OCI-LY1 (cell line): ENCODE data around the gene PEX5L.
A peak's percentile ranks its signal among the peaks of the same experiment; 100 is the strongest.

Source experiments
- H2AFZ ChIP-seq: fragments of 200-600 bp; sonication (generic), shearing (Covaris generic); 2 replicates; pipeline ENCODE4 v1.6.0; 2014; ENCODE audit warnings: antibody characterized with exemption, mild to moderate bottlenecking, low read length
- H3F3A ChIP-seq: fragments of 200-600 bp; sonication (generic), shearing (Covaris generic); 2 replicates; pipeline ENCODE4 v1.6.0; 2014; ENCODE audit warnings: mild to moderate bottlenecking, antibody characterized with exemption, low read length, moderate library complexity; ENCODE audit not compliant: insufficient read depth
- H3K27ac ChIP-seq: fragments of 200-600 bp; sonication (generic); 2 replicates; pipeline ENCODE4 v1.5.1; 2014; ENCODE audit warnings: low read length, mixed run types, mild to moderate bottlenecking, low read depth; ENCODE audit not compliant: poor library complexity, severe bottlenecking
- H3K27me3 ChIP-seq: fragments of 200-600 bp; sonication (generic); 2 replicates; pipeline ENCODE4 v1.6.0; 2014; ENCODE audit warnings: antibody characterized with exemption, mild to moderate bottlenecking, low read length, moderate library complexity; ENCODE audit not compliant: insufficient read depth
- H3K36me3 ChIP-seq: fragments of 200-600 bp; sonication (generic); 2 replicates; pipeline ENCODE4 v1.6.1; 2014; ENCODE audit warnings: mild to moderate bottlenecking, antibody characterized with exemption, low read length, moderate library complexity, mixed read lengths; ENCODE audit not compliant: insufficient read depth
- H3K4me1 ChIP-seq: fragments of 200-600 bp; sonication (generic); 2 replicates; pipeline ENCODE4 v1.5.1; 2014; ENCODE audit warnings: mild to moderate bottlenecking, low read length, moderate library complexity; ENCODE audit not compliant: insufficient read depth, severe bottlenecking
- H3K4me2 ChIP-seq: fragments of 200-600 bp; sonication (generic), shearing (Covaris generic); 2 replicates; pipeline ENCODE4 v1.6.1; 2014; ENCODE audit warnings: low read length
- H3K4me3 ChIP-seq: fragments of 200-600 bp; sonication (generic); 2 replicates; pipeline ENCODE4 v1.5.1; 2014; ENCODE audit warnings: low read length, low read depth, mild to moderate bottlenecking, mixed read lengths; ENCODE audit not compliant: poor library complexity, severe bottlenecking
- H3K79me2 ChIP-seq: fragments of 200-600 bp; shearing (Covaris generic); 2 replicates; pipeline ENCODE4 v1.6.1; 2016; ENCODE audit warnings: mixed run types, low read length, mixed read lengths; ENCODE audit not compliant: insufficient read depth
- H3K9ac ChIP-seq: fragments of 200-600 bp; sonication (generic), shearing (Covaris generic); 2 replicates; pipeline ENCODE4 v1.6.1; 2014; ENCODE audit warnings: mild to moderate bottlenecking, low read length, mixed read lengths
- H3K9me2 ChIP-seq: fragments of 200-600 bp; sonication (generic), shearing (Covaris generic); 2 replicates; pipeline ENCODE4 v1.6.1; 2014; ENCODE audit warnings: low read depth, mild to moderate bottlenecking, low read length, mixed read lengths
- H3K9me3 ChIP-seq: fragments of 200-600 bp; shearing (Covaris generic); 2 replicates; pipeline ENCODE4 v1.6.1; 2014; ENCODE audit warnings: low read length, mixed read lengths
- H4K20me1 ChIP-seq: fragments of 200-600 bp; sonication (generic), shearing (Covaris generic); 2 replicates; pipeline ENCODE4 v1.6.0; 2016; ENCODE audit warnings: mild to moderate bottlenecking, low read length; ENCODE audit not compliant: insufficient read depth
- EZH2 ChIP-seq: fragments of 200-600 bp; sonication (generic), shearing (Covaris generic); IDR thresholded peaks from 2 replicates; pipeline ENCODE4 v1.8.0; 2017; ENCODE audit warnings: borderline replicate concordance, mixed run types, mild to moderate bottlenecking, antibody characterized with exemption, low read length, moderate library complexity, mixed read lengths
- TF ChIP-seq, protein P1 (sequence below): fragments of 200-600 bp; sonication (generic), shearing (Covaris generic); IDR thresholded peaks from 2 replicates; pipeline ENCODE4 v1.5.1; 2017; ENCODE audit warnings: mild to moderate bottlenecking, antibody characterized with exemption, low read length, moderate library complexity, mixed read lengths

The PEX5L gene

GRCh38 chr3:179955809-179956208 lies 80.9 kb downstream of the PEX5L start:
- H3K4me2 ChIP-seq: peak overlapping the region; percentile 45
- H3K4me1 ChIP-seq: peaks cover 84% of the 10 kb centered on the region

GRCh38 chr3:179955286-179955685 lies 81.5 kb downstream of the PEX5L start:
- Histone ChIP-seq H3K79me2 (no peaks in the 10 kb centered on the region), H3F3A (peaks cover 6% of the 10 kb centered on the region; the same call in 1 of the 2 replicates), H3K9ac (0 out of 2 replicates have a peak overlapping the region, but pooled peaks have one; percentile 4), H3K27me3 (no peaks in the 10 kb centered on the region), H3K4me1 (peaks cover 84% of the 10 kb centered on the region), H3K27ac (peak overlapping the region; percentile 96), H3K9me3 (no peaks in the 10 kb centered on the region), H3K4me3 (no peak overlapping the region), H2AFZ (0 out of 2 replicates have a peak overlapping the region, but pooled peaks have one; percentile 13), H3K4me2 (peak overlapping the region; percentile 45; the same call in 1 of the 2 replicates), H4K20me1 (no peaks in the 10 kb centered on the region), H3K9me2 (no peaks in the 10 kb centered on the region), H3K36me3 (no peaks in the 10 kb centered on the region)
- TF ChIP-seq EZH2: no peak
- TF ChIP-seq, protein P1, sequence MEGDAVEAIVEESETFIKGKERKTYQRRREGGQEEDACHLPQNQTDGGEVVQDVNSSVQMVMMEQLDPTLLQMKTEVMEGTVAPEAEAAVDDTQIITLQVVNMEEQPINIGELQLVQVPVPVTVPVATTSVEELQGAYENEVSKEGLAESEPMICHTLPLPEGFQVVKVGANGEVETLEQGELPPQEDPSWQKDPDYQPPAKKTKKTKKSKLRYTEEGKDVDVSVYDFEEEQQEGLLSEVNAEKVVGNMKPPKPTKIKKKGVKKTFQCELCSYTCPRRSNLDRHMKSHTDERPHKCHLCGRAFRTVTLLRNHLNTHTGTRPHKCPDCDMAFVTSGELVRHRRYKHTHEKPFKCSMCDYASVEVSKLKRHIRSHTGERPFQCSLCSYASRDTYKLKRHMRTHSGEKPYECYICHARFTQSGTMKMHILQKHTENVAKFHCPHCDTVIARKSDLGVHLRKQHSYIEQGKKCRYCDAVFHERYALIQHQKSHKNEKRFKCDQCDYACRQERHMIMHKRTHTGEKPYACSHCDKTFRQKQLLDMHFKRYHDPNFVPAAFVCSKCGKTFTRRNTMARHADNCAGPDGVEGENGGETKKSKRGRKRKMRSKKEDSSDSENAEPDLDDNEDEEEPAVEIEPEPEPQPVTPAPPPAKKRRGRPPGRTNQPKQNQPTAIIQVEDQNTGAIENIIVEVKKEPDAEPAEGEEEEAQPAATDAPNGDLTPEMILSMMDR: no peak

More at GRCh38 chr3:179955809-179956208, 80.9 kb downstream of the PEX5L start:
- no peaks in the 10 kb centered on the region for H4K20me1 ChIP-seq
- no peaks in the 10 kb centered on the region for H3K9me3 ChIP-seq
- peak overlapping the region; percentile 15 for H3K4me3 ChIP-seq
- no peaks in the 10 kb centered on the region for H3K27me3 ChIP-seq
- H3K27ac ChIP-seq: peak overlapping the region; percentile 96
- peaks cover 6% of the 10 kb centered on the region; the same call in 1 of the 2 replicates for H3F3A ChIP-seq
- no peak overlapping the region for H2AFZ ChIP-seq
- H3K9me2 ChIP-seq: no peaks in the 10 kb centered on the region
- H3K9ac ChIP-seq: peak overlapping the region; percentile 22
- TF ChIP-seq, protein P1: no peak
- no peak for TF ChIP-seq EZH2
- no peaks in the 10 kb centered on the region for H3K79me2 ChIP-seq
- H3K36me3 ChIP-seq: no peaks in the 10 kb centered on the region

- H3K9me3 ChIP-seq: no peaks in the 10 kb centered on the region
- no peaks in the 10 kb centered on the region for H4K20me1 ChIP-seq
- H3K79me2 ChIP-seq: no peaks in the 10 kb centered on the region
- no peaks in the 10 kb centered on the region for H3K9me2 ChIP-seq
- peak overlapping the region; percentile 96 for H3K27ac ChIP-seq
- H3K4me3 ChIP-seq: no peak overlapping the region
- H3K36me3 ChIP-seq: no peaks in the 10 kb centered on the region
- peaks cover 6% of the 10 kb centered on the region; the same call in 1 of the 2 replicates for H3F3A ChIP-seq
- peaks cover 84% of the 10 kb centered on the region for H3K4me1 ChIP-seq
- H2AFZ ChIP-seq: no peak overlapping the region
- no peaks in the 10 kb centered on the region for H3K27me3 ChIP-seq
- no peak for TF ChIP-seq EZH2
- TF ChIP-seq, protein P1: no peak
- peak overlapping the region; percentile 4; the same call in 1 of the 2 replicates for H3K4me2 ChIP-seq
- no peak overlapping the region for H3K9ac ChIP-seq
Measured at GRCh38 chr3:179953993-179954870, 82.5 kb downstream of the PEX5L start.
